ENCODE results near the gene CMKLR1.

- no peak for TF ChIP-seq CTCF (IDR thresholded peaks at IDR 0.05; ENCODE audit: insufficient read depth, low read length)
- no peak for TF ChIP-seq REST (IDR thresholded peaks at IDR 0.05; ENCODE audit: insufficient replicate concordance, low read depth)
- no peak for TF ChIP-seq POLR2AphosphoS5 (IDR thresholded peaks at IDR 0.05; ENCODE audit: low read depth)
Observed at GRCh38 chr12:108352591-108352990, 13.5 kb upstream of the CMKLR1 start.
